Neural crest cell (in vitro differentiated cells): Measurements from ENCODE around the gene SLC46A1. TPM values are rescaled to one million over a fixed set of nuclear protein-coding genes. Genes with fewer than 3 reads are reported as not detected.

Experiments
- DNase-seq: peaks from one replicate; pipeline ENCODE4 v3.0.0; 2021; ENCODE audit warnings: low read depth, mixed read lengths, low spot score
- H3K27ac Mint-ChIP-seq: one replicate; pipeline ENCODE4 v1.8.0; 2021; ENCODE audit warnings: mild to moderate bottlenecking, mixed read lengths; ENCODE audit not compliant: unreplicated experiment
- H3K27me3 Mint-ChIP-seq: 2 replicates; pipeline ENCODE4 v1.8.0; 2021; ENCODE audit warnings: low read depth, mild to moderate bottlenecking, mixed read lengths
- H3K36me3 Mint-ChIP-seq: 2 replicates; pipeline ENCODE4 v1.8.0; 2021; ENCODE audit warnings: low read depth, mild to moderate bottlenecking, mixed read lengths
- H3K4me1 Mint-ChIP-seq: 2 replicates; pipeline ENCODE4 v1.8.0; 2021; ENCODE audit warnings: mixed read lengths
- H3K4me3 Mint-ChIP-seq: one replicate; pipeline ENCODE4 v1.8.0; 2021; ENCODE audit warnings: mild to moderate bottlenecking, mixed read lengths
- H3K9me3 Mint-ChIP-seq: 2 replicates; pipeline ENCODE4 v1.8.0; 2021; ENCODE audit warnings: mixed read lengths
- total RNA-seq: library from RNA; stranded (reverse); gene quantifications from 2 replicates; pipeline ENCODE4 v1.2.1, GENCODE V29; 2021
- TF ChIP-seq, protein P1 (sequence below): fragments of 200-600 bp; sonication (generic); conservative IDR thresholded peaks from 2 replicates; pipeline ENCODE4 v1.5.0; 2021; ENCODE audit warnings: antibody characterized with exemption, mild to moderate bottlenecking

The SLC46A1 gene
- total RNA-seq, 1 donor from 2014 or later, result 16.8 TPM

DNA sequence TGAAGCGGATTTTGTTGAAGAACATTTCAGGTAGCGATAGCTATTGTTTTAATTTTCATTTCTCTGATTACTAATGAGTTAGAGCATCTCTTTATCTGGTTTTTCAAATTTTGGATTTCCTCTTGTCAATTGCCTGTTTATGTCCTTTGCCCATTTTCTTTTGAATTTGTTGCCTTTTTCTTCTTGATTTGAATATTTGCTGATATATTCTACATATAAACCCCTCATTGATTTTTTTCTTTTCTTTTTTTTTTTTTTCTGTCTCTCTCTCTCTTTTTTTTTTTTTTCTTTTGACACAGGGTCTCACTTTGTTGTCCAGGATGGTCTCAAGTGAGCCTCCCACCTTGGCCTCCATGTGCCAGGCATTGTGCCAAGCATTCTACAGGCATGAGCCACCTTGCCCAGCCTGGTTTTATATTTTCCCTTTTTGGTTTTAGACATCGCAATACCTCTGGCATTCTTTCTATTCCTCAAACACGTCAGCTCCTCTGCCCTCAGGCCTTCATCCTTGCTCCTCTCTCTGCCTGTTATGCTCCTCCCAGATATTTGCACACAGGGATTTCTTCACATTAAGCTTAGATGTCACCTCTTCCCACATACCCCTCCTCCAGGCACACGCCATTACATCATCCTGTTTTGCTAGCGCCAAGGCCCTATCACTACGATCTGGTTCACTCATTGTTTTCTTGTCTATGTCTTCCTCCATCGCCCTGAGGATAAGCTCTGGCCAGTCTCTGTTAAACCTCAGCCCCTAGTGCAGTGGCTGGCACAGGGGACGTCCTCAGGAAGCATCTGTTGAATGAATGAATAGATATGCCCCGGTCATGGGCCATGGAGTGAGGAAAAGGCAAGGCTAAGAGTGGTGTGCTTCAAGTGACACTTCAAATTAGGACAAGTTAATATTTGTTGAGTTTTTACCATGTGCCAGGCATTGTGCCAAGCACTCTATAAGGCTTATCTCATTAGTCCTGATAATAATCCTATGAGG is 25.9 kb downstream of the SLC46A1 start:
- Mint-ChIP-seq H3K27me3 (peaks cover 35% of the 10 kb centered on the region), H3K4me1 (peaks cover 13% of the 10 kb centered on the region), H3K27ac (no peak overlapping the region), H3K36me3 (peaks cover 17% of the 10 kb centered on the region), H3K9me3 (no peaks in the 10 kb centered on the region), H3K4me3 (no peak overlapping the region)
- no peak for DNase-seq
- TF ChIP-seq, protein P1, sequence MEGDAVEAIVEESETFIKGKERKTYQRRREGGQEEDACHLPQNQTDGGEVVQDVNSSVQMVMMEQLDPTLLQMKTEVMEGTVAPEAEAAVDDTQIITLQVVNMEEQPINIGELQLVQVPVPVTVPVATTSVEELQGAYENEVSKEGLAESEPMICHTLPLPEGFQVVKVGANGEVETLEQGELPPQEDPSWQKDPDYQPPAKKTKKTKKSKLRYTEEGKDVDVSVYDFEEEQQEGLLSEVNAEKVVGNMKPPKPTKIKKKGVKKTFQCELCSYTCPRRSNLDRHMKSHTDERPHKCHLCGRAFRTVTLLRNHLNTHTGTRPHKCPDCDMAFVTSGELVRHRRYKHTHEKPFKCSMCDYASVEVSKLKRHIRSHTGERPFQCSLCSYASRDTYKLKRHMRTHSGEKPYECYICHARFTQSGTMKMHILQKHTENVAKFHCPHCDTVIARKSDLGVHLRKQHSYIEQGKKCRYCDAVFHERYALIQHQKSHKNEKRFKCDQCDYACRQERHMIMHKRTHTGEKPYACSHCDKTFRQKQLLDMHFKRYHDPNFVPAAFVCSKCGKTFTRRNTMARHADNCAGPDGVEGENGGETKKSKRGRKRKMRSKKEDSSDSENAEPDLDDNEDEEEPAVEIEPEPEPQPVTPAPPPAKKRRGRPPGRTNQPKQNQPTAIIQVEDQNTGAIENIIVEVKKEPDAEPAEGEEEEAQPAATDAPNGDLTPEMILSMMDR, result no peak

DNA sequence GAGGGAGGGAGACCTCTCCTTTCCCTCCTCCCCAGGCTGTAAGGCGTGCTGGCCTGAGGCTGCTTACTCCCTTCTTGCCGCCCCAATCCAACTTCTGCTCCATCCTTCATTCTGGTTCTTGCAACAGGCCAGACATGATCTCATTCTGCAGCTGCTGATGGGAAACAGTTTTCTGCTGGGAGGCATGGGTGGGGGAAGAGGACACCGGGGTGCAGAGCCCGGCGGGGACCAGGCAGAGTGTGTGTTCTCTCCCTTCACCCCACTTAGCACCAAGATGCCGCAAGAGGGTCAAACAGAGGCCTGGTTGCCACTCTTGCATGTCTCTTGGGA is 33.1 kb downstream of the SLC46A1 start:
- Mint-ChIP-seq H3K27ac (no peak overlapping the region), H3K9me3 (no peaks in the 10 kb centered on the region), H3K36me3 (peaks cover 2% of the 10 kb centered on the region), H3K27me3 (peaks cover 2% of the 10 kb centered on the region), H3K4me3 (peak overlapping the region; percentile 89), H3K4me1 (peaks cover 35% of the 10 kb centered on the region)
- TF ChIP-seq, protein P1, result no peak
- no peak for DNase-seq

DNA sequence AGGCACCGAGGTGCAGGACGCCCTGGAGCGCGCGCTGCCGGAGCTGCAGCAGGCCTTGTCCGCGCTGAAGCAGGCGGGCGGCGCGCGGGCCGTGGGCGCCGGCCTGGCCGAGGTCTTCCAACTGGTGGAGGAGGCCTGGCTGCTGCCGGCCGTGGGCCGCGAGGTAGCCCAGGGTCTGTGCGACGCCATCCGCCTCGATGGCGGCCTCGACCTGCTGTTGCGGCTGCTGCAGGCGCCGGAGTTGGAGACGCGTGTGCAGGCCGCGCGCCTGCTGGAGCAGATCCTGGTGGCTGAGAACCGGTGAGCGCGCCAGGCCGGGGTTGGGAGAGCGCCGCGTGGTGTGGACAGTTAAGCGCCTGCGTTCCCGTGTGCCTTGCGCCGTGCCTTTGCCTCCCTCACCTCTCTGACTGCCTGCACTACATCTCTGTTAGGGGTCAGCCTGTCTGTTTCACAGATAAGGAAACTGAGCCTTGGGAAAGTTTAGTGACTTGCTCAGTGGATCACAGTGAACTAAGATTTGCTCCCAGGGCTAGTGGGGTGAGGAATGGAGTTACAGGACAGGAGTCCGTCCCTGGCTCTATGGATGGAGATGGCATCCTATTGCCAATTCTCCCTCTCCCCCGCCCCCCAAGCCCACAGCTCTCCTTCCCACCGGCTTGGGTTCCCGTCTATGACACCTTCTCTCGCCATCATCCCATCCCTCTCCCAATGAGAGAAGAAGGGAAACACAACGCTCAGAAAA is 33.6 kb downstream of the SLC46A1 start:
- Mint-ChIP-seq H3K9me3 (no peaks in the 10 kb centered on the region), H3K4me1 (peaks cover 35% of the 10 kb centered on the region), H3K4me3 (peak overlapping the region; percentile 89), H3K27ac (no peak overlapping the region), H3K36me3 (peaks cover 2% of the 10 kb centered on the region), H3K27me3 (peaks cover 2% of the 10 kb centered on the region)
- TF ChIP-seq, protein P1, result no peak
- peak; percentile 23 for DNase-seq

DNA sequence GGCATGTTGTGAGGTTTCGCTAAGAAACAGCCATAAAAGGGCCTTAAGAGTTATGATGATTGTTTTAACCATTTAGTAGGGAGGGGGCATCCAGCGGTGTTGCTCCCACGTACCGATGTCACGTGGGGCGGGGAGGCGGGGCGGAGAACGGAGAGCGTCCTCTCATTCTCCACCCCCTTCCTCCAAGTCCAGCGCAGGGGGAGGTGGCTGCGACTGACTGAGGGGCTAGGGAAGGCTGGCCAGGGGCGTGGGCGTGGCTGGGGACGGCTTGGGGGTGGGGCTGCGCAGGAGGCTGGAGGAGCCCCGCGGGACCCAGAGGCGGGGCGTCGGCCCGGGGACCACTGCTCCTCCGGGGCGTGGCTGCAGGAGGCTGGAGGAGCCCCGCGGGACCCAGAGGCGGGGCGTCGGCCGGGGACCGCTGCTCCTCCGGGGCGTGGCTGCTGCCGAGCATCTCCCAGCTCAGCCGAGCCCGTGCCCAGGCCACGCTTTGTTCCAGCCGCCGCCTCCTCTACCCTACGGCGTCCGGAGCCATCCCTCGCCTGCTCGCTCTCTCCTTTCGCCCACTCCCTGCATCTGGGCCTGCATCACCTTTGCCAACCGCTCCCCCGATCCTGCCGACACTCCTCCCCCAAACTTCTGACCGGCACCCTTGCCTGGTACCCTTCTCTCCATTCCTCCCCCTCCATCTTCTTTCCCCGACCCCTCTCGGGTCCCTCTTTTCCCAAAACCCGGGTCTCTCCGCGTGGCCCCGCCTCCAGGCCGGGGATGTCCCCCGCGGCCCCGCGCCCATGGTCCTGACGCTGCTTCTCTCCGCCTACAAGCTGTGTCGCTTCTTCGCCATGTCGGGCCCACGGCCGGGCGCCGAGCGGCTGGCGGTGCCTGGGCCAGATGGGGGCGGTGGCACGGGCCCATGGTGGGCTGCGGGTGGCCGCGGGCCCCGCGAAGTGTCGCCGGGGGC is 34.5 kb downstream of the SLC46A1 start, which contains the start of gene SARM1:
Gene SARM1 (plus strand): TSS at position 450 of the 958 bp plus-strand sequence. CDS start 339 bp downstream, at position 789.
- Mint-ChIP-seq H3K4me3 (peak within 1 kb of the TSS; percentile 90), H3K36me3 (peaks cover 2% of the 10 kb centered on the region), H3K27me3 (peaks cover 2% of the 10 kb centered on the region), H3K4me1 (peaks cover 35% of the 10 kb centered on the region), H3K9me3 (no peaks in the 10 kb centered on the region), H3K27ac (peak within 1 kb of the TSS; percentile 78)
- TF ChIP-seq, protein P1, result no peak
- peak; percentile 97 for DNase-seq

DNA sequence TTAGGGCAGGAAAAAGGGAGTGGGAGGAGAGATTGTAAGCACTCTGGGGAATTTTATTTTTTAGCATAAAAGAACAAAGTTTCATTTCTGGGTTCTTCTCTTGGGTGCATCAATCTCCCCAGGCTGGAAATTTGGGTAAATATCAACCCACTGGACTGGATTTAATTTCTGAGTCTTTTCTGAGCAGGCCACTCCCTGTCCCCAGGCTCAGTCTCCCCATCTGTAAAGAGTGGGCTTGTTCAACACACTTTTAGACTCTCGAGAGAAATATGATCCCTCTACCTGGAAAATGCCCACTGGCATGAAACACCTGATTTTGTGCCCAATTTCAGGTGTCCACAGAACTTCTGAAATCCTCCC is 35.3 kb downstream of the SLC46A1 start:
- no peak for DNase-seq
- Mint-ChIP-seq H3K27ac (no peak overlapping the region), H3K36me3 (peaks cover 2% of the 10 kb centered on the region), H3K4me3 (peak overlapping the region; percentile 90), H3K9me3 (no peaks in the 10 kb centered on the region), H3K27me3 (peaks cover 2% of the 10 kb centered on the region), H3K4me1 (peaks cover 35% of the 10 kb centered on the region)
- TF ChIP-seq, protein P1, result no peak
